ENCODE data around the gene TSHZ1. TPM values are rescaled to one million over a fixed set of nuclear protein-coding genes. Genes with fewer than 3 reads are reported as not detected.
A peak's percentile ranks its signal among the peaks of the same experiment; 100 is the strongest.

TSHZ1 gene
- total and polyA plus RNA-seq, 2 of the 8 experiments (the other 6 are each of a cell fraction or from before 2014, with no cell fraction given) = 0.03 to 0.32 TPM

- Histone ChIP-seq H2BK15ac (ENCODE audit: low read length) (no peak overlapping the region), H3K4ac (replicated peaks; ENCODE audit: insufficient read length, low read depth, low read length) (no peak overlapping the region), H3K56ac (replicated peaks; ENCODE audit: insufficient read length, low read depth, low read length) (no peak overlapping the region), H3K4me3 (ENCODE audit: extremely low read depth in 1 of 4, insufficient read depth in 2 of 4, low read depth in 3 of 4, low read length in 4 of 4) (no peak overlapping the region), H3K27me3 (replicated peaks in 1 of 4; ENCODE audit: control insufficient read depth in 3 of 4, extremely low read depth in 1 of 4, insufficient read depth in 3 of 4, low read length in 3 of 4) (peaks cover 13 to 29% (median 26%) of the 10 kb centered on the region in 4 experiments), H4K91ac (replicated peaks; ENCODE audit: insufficient read length, low read length) (no peak overlapping the region), H4K8ac (ENCODE audit: extremely low read depth, insufficient read depth, low read length) (no peak overlapping the region), H4K20me1 (replicated peaks in 1 of 2; ENCODE audit: control insufficient read depth in 1 of 2, insufficient read depth in 2 of 2, low read length in 2 of 2) (peaks cover 0 to 2% of the 10 kb centered on the region in 2 experiments), H3K23me2 (ENCODE audit: low read depth, low read length) (peaks cover 10% of the 10 kb centered on the region), H3K9me3 (ENCODE audit: insufficient read depth in 2 of 2, low read depth in 1 of 2, low read length in 1 of 2) (no peaks in the 10 kb centered on the region), H3K14ac (ENCODE audit: insufficient read length) (no peak overlapping the region), H4K5ac (ENCODE audit: insufficient read length, low read depth, low read length) (no peak overlapping the region), H2AFZ (ENCODE audit: low read length) (no peak overlapping the region), H3K79me1 (ENCODE audit: low read depth, low read length) (no peaks in the 10 kb centered on the region), H3K4me2 (ENCODE audit: insufficient read depth in 1 of 2, low read depth in 2 of 2, low read length in 2 of 2) (no peak overlapping the region), H3K79me2 (ENCODE audit: control insufficient read depth in 1 of 2, insufficient read depth in 2 of 2, low read length in 2 of 2) (no peaks in the 10 kb centered on the region), H3K9ac (replicated peaks in 1 of 4; ENCODE audit: extremely low read depth in 1 of 4, low read depth in 3 of 4, low read length in 3 of 4) (no peak overlapping the region), H2BK12ac (ENCODE audit: low read depth, low read length) (no peak overlapping the region), H3K23ac (ENCODE audit: insufficient read length) (no peak overlapping the region), H2BK5ac (ENCODE audit: low read depth, low read length) (no peak overlapping the region), H3K18ac (ENCODE audit: extremely low read depth, low read length) (no peak overlapping the region), H2BK20ac (ENCODE audit: low read length) (no peak overlapping the region), H3K4me1 (replicated peaks in 1 of 4; ENCODE audit: control insufficient read depth in 3 of 4, insufficient read depth in 4 of 4, low read length in 3 of 4) (peaks cover 0 to 5% (median under 1%) of the 10 kb centered on the region in 4 experiments; a peak in 2 of 7 replicates), H2AK5ac (ENCODE audit: low read depth, low read length) (no peak overlapping the region), H3K36me3 (ENCODE audit: control insufficient read depth in 2 of 4, insufficient read depth in 4 of 4, low read length in 3 of 4) (no peaks in the 10 kb centered on the region), H2BK120ac (replicated peaks; ENCODE audit: low read depth, low read length) (no peak overlapping the region), H3K27ac (ENCODE audit: low read depth, low read length) (no peak overlapping the region)
- POLR2A ChIA-PET (ENCODE audit: partially characterized antibody) = no interaction called here
- DNase-seq (ENCODE audit: low read depth in 1 of 2, low spot score in 2 of 2) (no peak), FAIRE-seq (no peak)
- 89% methylated on average over 4 of the region's 4 CpGs; no CpG with 5 or more reads in 1 of the 2 experiments for WGBS, 2 experiments (ENCODE audit: extremely low coverage in 1 of 2, insufficient coverage in 1 of 2, insufficient read length in 1 of 2, insufficient replicate concordance in 2 of 2, low coverage in 1 of 2, low lambda C conversion rate in 2 of 2, missing lambda C conversion rate in 1 of 2)
- CTCF ChIA-PET (ENCODE audit: partially characterized antibody) = no interaction called here
- no peak for TF ChIP-seq TCF12 (IDR thresholded peaks at IDR 0.05; ENCODE audit: low read depth, low read length)
- peak; percentile 59; the same call in 1 of the 2 replicates for TF ChIP-seq YY1 (IDR thresholded peaks at IDR 0.05; ENCODE audit: low read depth, low read length)
These were observed 5.1 kb downstream of the TSHZ1 start for GRCh38 chr18:75215663-75216062.
